Fibroblast of peridontal ligament (primary cell): ENCODE results near the gene ST6GALNAC1.

Experiments used
- DNase-seq: peaks from one replicate; pipeline ENCODE4 v3.0.0-alpha.2; 2010; ENCODE audit errors: extremely low read depth

The ST6GALNAC1 gene

DNA sequence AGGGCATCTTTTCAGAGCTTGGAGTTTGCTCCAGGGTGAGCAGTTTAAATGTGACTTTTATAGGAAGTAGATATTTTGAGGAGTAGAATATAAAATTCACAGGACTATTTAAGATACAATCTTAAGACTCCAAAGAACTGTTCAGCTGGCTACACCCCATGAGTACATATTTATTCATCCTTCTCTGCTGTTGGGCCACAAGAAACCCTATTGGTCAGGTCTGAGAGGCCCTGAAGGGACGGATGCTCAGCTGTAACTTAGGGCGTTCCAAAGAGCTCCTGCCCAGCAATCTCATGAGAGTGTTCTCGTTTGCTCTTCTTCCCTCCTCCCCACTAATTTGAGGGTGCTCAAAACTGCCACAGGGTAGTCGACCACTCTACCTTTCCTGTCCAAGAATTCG is 65.2 kb downstream of the ST6GALNAC1 start:
- DNase-seq = no peak

DNA sequence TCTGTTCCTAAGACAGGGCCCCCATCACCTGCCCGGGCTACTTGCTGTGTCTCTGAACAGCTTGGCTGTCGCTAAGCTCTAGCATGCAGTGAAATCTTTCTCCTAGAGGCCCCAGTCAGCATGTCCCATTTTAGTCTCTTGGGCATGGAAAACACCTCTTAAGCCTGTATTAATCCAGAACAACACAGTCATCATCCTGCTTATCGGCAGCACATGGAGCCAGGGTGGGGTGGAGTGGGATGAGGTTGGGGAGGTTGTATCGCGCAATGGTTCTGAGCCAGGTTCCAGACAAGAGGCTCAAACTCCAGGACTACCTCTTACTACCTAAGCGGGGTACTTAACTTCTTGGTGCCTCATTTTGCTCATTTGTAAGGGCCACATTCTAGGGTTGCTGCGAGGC is 65.7 kb downstream of the ST6GALNAC1 start:
- DNase-seq = no peak

GRCh38 chr17:76576189-76576588 is 67.4 kb downstream of the ST6GALNAC1 start:
- DNase-seq = no peak

DNA sequence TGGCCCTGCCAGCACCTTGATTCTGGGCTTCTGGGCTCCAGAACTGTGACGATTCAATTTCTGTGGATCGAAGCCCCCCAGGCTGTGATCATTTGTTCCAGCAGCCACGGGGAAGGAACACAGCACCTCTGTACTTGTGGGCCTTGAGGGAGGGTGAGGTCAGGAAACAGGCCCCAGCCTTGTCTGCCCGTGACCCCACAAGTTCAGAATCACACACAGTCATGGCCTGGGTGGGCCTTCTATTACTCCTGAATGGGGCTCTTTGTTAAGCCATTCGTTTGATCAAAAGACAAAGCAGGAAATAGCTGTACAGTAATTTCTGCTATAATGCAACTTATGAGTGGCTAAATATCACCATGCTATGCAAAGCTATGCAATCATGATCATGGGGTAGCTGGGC is 68.0 kb downstream of the ST6GALNAC1 start:
- DNase-seq = no peak
